GM19452 (cell line): Measurements from ENCODE around the gene COL17A1.
A peak's percentile ranks its signal among the peaks of the same experiment; 100 is the strongest.

ENCODE experiments used
- ATAC-seq: cut with Tn5 transposase; IDR thresholded peaks from one replicate; pipeline ENCODE4 v1.9.1; 2021; ENCODE audit not compliant: unreplicated experiment

Gene COL17A1

GRCh38 chr10:104085801-104086400 lies at the start of gene COL17A1:
Gene COL17A1 (minus strand): TSS chr10:104085880. CDS start chr10:104080673, 5,207 bp downstream.
- no peak for ATAC-seq

GRCh38 chr10:104130041-104130440 lies 44.4 kb upstream of the COL17A1 start:
- no peak for ATAC-seq

DNA sequence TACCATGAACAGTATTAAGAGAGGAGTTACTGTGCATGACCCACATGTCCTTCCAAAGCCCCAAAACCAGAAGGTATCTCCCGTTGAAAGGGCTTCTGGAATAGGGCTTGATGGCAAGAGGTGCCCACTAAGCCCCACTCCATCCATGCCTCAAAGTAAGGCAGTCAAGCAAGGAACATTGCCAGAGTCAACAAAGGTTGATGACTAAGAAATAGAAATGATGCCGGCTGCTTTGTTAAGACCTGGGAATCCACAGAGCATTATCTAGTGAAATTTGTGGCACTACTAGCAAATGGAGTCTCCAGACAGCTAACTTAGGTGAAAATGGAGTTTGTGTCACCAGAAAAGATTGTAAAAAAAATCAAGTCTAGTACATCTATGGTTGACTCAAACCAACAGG lies 42.5 kb upstream of the COL17A1 start:
- ATAC-seq: no peak

DNA sequence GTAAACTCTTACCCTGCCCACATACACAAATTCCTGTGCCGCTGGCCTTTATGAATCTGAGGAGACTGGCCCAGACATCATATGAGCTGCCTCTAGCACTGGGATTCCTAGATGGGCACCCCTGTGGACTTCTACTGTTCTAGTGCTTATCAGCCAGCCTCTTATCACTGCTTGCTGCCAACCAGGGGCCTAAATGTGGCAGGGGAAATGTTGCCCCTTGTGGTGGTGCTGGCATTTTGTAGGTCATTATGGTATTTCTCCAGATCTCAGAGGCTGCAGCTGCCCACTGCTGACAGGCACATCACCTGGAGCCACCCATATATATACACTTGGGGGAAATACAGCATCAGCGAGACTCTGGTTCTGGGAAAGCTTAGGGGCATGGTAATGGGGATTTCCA lies 41.7 kb upstream of the COL17A1 start:
- no peak for ATAC-seq

DNA sequence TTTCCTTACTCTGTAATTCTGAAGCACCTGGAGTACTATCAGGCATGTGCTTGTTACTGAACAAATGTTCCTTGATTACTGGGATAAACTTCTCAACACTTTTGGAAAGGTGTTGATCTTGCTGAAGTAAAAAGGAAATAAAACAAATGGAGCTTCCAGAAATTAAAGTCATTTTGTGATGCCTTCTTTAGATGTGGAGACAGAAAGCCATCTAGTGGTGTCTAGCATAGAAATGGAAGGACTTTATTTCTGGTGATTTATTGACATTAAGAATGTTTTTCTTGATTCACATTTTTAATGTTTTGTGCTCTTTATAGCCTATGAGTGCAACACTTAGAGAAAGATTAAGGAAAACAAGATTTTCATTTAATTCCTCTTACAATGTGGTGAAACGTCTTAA lies 37.7 kb upstream of the COL17A1 start:
- ATAC-seq: no peak

- ATAC-seq: peak; percentile 1
Observed at GRCh38 chr10:104122225-104123107, 36.8 kb upstream of the COL17A1 start.

GRCh38 chr10:104121485-104122224 lies 36.0 kb upstream of the COL17A1 start, which contains the start of gene SFR1:
Gene SFR1 (plus strand): TSS chr10:104122171. CDS start chr10:104122184, 13 bp downstream.
- ATAC-seq: peak; percentile 93

DNA sequence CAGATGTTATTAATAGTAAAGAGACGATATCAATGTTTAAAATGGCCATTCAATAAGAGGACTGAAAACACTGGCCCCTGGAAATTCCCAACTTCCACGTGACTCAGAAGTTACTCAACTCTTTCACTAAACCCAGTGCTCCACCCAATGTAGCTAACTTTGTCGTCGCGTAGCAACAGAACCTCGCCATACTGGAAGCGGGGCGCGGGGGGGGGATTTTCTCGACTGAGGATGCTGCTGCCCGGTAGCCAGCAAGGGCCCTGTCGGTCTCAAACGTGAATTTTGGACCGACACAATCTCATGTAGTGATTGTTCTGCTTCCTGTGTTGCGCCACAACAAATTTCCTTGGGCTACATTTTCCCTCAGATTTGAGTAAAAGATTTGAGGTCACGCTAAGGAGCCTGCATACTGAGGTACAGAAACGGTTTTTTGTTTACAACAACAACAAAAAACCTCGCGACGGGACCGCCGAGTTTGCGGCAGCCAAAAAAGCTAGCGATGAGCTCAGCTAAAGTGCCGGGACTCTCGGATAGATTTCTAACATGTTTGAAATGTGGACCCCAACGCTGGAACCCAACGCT lies 35.3 kb upstream of the COL17A1 start:
- ATAC-seq: peak; percentile 34

- no peak for ATAC-seq
Observed at GRCh38 chr10:104120512-104120902, 34.8 kb upstream of the COL17A1 start.

- ATAC-seq: no peak
Observed at GRCh38 chr10:104119996-104120395, 34.3 kb upstream of the COL17A1 start.

DNA sequence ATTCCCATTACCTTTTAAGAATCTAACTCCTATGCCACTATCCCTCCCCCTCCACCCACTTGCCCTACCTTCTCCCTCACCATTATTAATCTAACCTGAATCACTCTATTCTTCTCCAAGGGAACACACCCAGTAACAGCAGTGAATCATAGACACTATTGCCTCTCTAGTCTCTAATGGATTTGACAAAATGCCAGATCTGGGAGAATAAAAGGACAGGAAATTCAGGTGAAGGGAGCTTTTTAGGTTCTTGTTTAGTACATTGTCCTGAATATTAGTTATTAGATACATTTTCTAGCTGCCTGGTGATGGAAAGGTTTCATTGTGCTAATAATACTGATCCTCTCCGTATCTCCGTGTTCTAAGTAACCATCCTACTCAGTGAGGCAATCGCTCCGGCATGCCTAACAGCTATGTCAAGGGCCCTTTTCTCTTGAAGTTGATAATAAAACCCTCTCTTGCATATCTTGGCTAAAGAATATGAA lies 32.2 kb upstream of the COL17A1 start:
- ATAC-seq: no peak

GRCh38 chr10:104113376-104113956 lies 27.8 kb upstream of the COL17A1 start:
- ATAC-seq: no peak

DNA sequence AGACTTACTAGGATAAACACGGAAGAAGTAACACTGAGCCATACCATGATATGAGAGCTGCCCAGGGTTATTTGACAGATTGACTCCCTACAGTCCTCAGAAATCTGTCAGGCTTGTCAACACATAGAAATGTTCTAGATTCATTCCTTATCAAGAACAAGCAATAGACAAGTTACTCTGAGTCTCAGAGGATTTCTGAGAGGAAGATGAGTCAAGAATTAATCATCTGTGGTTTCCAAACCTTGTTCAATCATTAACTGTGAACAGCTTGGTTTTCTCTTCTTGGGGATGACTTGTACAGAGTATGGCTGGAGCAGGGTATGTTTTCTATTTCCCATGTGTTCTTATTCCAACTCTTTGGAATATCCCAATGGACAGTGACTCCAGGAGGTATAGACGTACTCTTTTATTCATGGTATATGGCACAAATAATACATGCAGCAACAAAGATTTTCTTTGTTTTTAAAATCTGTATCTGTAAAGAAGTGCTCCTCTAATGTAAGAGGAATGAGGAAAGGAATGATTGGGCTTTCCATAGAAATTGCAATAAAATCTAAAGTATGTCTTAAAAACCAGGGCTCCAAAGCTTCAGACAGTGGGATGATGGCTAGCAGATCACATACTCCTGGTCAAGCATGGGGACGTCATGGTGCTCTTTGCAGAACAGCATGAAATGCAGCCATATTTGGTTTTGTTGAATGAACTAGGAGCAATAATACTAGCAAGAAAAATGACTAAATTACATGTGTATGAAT lies 24.4 kb upstream of the COL17A1 start:
- peak; percentile 98 for ATAC-seq

GRCh38 chr10:104104926-104105325 lies 19.2 kb upstream of the COL17A1 start:
- no peak for ATAC-seq

- ATAC-seq: no peak
Observed at GRCh38 chr10:104104418-104104817, 18.7 kb upstream of the COL17A1 start.

GRCh38 chr10:104103956-104104355 lies 18.3 kb upstream of the COL17A1 start:
- no peak for ATAC-seq

DNA sequence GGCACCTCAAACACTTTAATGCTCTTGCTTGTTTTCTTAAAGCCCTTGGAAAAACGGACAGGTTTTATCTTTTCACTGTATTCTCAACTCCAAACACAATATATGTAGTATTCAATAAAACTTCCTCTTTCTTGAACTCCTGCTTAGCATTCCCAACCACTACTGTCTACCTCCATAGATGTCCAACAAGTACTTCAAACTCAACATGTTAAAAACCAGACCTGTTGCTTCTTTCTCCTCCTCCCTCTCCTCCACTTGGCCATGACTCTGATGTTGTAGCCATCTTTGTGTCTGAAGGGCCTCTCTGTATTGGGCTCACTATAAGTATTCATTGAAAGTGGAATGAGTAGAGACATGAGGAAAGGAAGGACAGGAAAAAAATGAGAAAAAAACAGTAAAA lies 16.2 kb upstream of the COL17A1 start:
- no peak for ATAC-seq

- no peak for ATAC-seq
Observed at GRCh38 chr10:104100795-104101194, 15.1 kb upstream of the COL17A1 start.

- no peak for ATAC-seq
Observed at GRCh38 chr10:104099941-104100340, 14.3 kb upstream of the COL17A1 start.

DNA sequence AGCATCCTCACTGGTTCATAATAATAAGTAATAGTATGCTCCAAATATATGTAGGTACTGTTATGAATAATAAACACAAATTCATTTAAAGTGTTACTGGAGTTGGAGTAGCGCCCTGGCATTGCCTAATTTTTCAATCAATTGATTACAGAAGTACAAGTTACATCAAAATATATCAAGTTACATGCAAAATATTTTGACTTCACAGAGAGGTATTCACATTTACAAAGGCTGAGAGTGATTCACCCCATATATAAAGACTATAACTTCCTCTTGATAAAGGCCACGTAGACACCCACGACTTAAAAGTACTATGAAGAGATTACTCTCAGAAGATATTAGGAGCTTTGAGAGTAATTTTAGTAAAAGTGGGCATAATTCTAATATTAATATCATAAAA lies 13.6 kb upstream of the COL17A1 start:
- no peak for ATAC-seq
